ENCODE results near the gene S100A4.

S100A4 gene

DNA sequence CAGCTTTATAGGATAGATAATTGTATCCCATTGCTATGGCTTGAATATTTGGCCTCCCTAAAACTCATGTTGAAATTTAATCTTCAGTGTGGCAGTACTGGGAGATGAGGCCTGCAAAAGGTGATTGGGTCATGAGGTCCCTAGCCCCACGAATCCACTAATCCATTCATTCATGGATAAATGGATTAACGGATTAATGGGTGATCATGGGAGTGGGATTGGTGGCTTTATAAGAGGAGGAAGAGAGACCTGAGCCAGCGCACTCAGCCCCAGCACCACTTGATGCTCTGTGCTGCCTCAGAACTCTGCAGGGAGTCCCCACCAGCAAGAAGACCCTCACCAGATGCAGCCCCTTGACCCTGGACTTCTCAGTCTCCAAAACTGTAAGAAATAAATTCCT, 41.8 kb downstream of the S100A4 start:
- DNase-seq: no peak

DNA sequence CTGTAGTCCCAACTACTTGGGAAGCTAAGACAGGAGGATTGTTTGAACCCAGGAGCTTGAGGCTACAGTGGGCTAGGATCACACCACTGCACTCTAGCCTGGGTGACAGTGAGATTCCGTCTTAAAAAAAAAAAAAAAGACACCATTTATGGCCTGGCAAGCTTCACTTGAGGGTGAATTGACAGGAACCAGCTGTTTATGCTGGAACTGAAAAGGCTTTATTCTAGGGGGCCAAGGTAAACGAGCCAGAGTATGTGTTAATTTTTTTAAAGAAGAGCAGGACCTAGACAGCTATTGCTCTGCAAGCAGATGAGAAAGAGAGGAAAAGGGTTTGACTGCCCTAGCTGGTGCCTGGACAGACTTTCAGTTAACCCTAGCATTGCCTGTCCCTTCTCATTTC, 46.9 kb downstream of the S100A4 start:
- DNase-seq: no peak

DNA sequence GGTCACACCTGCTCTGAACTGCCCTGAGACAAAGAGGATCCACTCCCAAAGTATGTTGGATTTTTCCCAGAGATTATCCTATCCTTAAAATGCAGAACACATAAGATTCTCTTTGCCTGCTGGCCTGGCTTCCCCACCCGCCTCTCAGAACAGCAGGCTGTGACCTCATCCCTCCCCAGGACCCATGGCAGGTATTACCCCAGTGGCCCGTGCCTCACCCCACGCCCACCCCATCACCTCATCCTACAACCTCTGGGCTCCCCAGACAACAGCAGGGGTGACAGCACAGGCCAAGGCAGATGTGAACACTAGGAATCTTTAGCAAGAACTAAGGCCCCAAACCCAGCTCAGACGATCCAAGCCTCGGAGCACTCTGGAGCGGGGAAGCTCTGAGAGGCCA, 50.1 kb downstream of the S100A4 start:
- no peak for DNase-seq

DNA sequence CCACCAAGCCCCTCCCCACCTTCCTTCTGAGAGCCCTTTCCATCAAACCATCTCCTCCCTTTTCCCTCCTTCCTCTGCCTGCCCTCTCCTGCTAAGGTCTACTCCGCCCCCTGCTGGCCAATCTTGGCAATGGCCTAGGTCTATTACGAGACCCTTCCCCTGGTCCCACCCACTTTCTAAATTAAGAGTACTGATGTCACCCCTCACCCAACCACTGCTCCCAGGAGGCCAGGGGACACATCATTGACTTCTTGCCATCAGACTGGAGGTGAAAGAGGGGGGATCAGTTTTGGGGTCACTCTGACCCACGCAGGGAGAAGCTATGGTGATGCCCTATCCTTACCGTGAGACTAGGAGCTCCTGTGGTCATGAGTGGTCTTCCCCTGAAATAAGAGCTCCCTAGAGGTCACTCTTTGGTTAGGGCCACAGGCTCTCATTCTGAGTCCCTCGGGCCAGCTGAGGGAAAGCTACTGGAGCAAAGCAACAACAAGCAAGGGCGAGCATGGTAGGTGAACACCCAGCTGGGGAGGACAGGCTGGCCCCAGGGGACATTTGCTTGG, 50.5 kb downstream of the S100A4 start:
- peak; percentile 40 for DNase-seq
